Measurements from ENCODE around the gene ADK. TPM values are rescaled to one million over a fixed set of nuclear protein-coding genes. Genes with fewer than 3 reads are reported as not detected.
A peak's percentile ranks its signal among the peaks of the same experiment; 100 is the strongest.
"Not testable (repeated sequence)": the region's sequence is repeated elsewhere in the genome, so short reads cannot be mapped to it uniquely, and the experiment has no call there.

ADK gene
- total and polyA plus RNA-seq, 2 experiments from 2014 or later: 39.9 to 53.0 TPM

DNA sequence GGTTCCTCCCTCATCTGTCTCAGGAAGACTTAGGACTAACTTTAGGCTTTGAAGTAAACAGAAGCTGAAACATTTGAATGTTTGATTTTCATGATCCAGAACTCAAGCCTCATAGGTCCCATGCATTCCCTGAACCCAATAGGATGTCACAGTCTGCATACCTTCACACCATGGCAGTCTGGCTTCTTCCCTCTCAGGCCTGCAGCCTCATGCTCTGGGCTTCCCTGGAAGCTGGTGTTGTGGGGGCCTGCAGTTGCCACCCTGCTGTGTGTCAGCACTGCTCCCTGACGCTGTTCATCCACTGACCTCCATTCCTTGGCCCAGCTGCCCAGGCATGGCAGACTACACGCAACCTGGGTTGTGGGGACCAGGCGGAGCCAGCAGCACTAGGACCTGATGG, 407.9 kb downstream of the ADK start:
- peak; percentile 53 for ATAC-seq
- no peaks in the 10 kb centered on the region for H3K36me3 ChIP-seq (ENCODE audit: insufficient read depth)
- Mint-ChIP-seq H3K4me3 (no peak overlapping the region), H3K9me3 (no peaks in the 10 kb centered on the region), H3K27me3 (ENCODE audit: insufficient read depth, low read depth, poor library complexity) (peaks cover 2% of the 10 kb centered on the region), H3K36me3 (ENCODE audit: low read depth) (no peaks in the 10 kb centered on the region), H3K4me1 (peaks cover under 1% of the 10 kb centered on the region; the same call in 2 of the 3 replicates), H3K27ac (no peak overlapping the region)
- H2AFZ ChIP-seq: no peak overlapping the region
- no peaks in the 10 kb centered on the region for H3F3A ChIP-seq (replicated peaks; ENCODE audit: low read depth)
- H3K4me1 ChIP-seq (ENCODE audit: insufficient read depth): no peaks in the 10 kb centered on the region
- no peak for DNase-seq (ENCODE audit: low spot score)
- H3K27me3 ChIP-seq (ENCODE audit: insufficient read depth): no peaks in the 10 kb centered on the region
- no peaks in the 10 kb centered on the region for H4K20me1 ChIP-seq (replicated peaks; ENCODE audit: insufficient read depth)
- no peaks in the 10 kb centered on the region for H3K79me2 ChIP-seq (replicated peaks; ENCODE audit: insufficient read depth)
- no peak overlapping the region for H3K27ac ChIP-seq (ENCODE audit: low read depth)
- no peak for TF ChIP-seq EZH2 (IDR thresholded peaks at IDR 0.05; ENCODE audit: low read depth, unreplicated experiment)
- TF ChIP-seq, protein P1, sequence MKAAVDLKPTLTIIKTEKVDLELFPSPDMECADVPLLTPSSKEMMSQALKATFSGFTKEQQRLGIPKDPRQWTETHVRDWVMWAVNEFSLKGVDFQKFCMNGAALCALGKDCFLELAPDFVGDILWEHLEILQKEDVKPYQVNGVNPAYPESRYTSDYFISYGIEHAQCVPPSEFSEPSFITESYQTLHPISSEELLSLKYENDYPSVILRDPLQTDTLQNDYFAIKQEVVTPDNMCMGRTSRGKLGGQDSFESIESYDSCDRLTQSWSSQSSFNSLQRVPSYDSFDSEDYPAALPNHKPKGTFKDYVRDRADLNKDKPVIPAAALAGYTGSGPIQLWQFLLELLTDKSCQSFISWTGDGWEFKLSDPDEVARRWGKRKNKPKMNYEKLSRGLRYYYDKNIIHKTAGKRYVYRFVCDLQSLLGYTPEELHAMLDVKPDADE (IDR thresholded peaks at IDR 0.05): no peak
- no peak for TF ChIP-seq EZH2phosphoT487 (IDR thresholded peaks at IDR 0.05; ENCODE audit: unreplicated experiment)
- no peak for TF ChIP-seq ZNF331 (CRISPR knock-in tag; IDR thresholded peaks at IDR 0.05; ENCODE audit: low read depth)
- TF ChIP-seq POLR2AphosphoS5 (IDR thresholded peaks at IDR 0.05; ENCODE audit: low read depth): no peak
- TF ChIP-seq CREB1 (CRISPR knock-in tag; IDR thresholded peaks at IDR 0.05; ENCODE audit: low read depth): no peak
- TF ChIP-seq, protein P2, sequence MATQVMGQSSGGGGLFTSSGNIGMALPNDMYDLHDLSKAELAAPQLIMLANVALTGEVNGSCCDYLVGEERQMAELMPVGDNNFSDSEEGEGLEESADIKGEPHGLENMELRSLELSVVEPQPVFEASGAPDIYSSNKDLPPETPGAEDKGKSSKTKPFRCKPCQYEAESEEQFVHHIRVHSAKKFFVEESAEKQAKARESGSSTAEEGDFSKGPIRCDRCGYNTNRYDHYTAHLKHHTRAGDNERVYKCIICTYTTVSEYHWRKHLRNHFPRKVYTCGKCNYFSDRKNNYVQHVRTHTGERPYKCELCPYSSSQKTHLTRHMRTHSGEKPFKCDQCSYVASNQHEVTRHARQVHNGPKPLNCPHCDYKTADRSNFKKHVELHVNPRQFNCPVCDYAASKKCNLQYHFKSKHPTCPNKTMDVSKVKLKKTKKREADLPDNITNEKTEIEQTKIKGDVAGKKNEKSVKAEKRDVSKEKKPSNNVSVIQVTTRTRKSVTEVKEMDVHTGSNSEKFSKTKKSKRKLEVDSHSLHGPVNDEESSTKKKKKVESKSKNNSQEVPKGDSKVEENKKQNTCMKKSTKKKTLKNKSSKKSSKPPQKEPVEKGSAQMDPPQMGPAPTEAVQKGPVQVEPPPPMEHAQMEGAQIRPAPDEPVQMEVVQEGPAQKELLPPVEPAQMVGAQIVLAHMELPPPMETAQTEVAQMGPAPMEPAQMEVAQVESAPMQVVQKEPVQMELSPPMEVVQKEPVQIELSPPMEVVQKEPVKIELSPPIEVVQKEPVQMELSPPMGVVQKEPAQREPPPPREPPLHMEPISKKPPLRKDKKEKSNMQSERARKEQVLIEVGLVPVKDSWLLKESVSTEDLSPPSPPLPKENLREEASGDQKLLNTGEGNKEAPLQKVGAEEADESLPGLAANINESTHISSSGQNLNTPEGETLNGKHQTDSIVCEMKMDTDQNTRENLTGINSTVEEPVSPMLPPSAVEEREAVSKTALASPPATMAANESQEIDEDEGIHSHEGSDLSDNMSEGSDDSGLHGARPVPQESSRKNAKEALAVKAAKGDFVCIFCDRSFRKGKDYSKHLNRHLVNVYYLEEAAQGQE (IDR thresholded peaks at IDR 0.05; ENCODE audit: unreplicated experiment): no peak
- TF ChIP-seq, protein P3, sequence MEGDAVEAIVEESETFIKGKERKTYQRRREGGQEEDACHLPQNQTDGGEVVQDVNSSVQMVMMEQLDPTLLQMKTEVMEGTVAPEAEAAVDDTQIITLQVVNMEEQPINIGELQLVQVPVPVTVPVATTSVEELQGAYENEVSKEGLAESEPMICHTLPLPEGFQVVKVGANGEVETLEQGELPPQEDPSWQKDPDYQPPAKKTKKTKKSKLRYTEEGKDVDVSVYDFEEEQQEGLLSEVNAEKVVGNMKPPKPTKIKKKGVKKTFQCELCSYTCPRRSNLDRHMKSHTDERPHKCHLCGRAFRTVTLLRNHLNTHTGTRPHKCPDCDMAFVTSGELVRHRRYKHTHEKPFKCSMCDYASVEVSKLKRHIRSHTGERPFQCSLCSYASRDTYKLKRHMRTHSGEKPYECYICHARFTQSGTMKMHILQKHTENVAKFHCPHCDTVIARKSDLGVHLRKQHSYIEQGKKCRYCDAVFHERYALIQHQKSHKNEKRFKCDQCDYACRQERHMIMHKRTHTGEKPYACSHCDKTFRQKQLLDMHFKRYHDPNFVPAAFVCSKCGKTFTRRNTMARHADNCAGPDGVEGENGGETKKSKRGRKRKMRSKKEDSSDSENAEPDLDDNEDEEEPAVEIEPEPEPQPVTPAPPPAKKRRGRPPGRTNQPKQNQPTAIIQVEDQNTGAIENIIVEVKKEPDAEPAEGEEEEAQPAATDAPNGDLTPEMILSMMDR (conservative IDR thresholded peaks at IDR 0.05; ENCODE audit: low read depth in 2 of 2): no peak
- H3K4me3 ChIP-seq: no peak overlapping the region
- no peak overlapping the region for H3K4me2 ChIP-seq
- no peaks in the 10 kb centered on the region for H3K9me2 ChIP-seq (ENCODE audit: insufficient read depth)

DNA sequence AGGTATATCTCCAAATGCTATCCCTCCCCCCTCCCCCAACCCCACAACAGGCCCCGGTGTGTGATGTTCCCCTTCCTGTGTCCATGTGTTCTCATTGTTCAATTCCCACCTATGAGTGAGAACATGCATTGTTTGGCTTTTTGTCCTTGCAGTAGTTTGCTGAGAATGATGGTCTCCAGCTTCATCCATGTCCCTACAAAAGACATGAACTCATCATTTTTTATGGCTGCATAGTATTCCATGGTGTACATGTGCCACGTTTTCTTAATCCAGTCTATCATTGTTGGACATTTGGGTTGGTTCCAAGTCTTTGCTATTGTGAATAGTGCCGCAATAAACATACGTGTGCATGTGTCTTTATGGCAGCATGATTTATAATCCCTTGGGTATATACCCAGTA, 417.9 kb downstream of the ADK start:
- H3K9me3 Mint-ChIP-seq: peaks cover 40% of the 10 kb centered on the region
- not testable (repeated sequence) for H3K4me3 Mint-ChIP-seq

DNA sequence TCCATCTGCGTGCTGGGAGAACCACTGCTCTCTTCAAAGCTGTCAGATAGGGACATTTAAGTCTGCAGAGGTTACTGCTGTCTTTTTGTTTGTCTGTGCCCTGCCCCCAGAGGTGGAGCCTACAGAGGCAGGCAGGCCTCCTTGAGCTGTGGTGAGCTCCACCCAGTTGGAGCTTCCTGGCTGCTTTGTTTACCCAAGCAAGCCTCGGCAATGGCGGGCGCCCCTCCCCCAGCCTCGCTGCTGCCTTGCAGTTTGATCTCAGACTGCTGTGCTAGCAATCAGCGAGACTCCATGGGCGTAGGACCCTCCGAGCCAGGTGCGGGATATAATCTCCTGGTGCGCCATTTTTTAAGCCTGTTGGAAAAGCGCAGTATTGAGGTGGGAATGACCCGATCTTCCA, 422.5 kb downstream of the ADK start:
- not testable (repeated sequence) for H3K4me3 ChIP-seq; H3K79me2 ChIP-seq (replicated peaks; ENCODE audit: insufficient read depth); H3K9me2 ChIP-seq (ENCODE audit: insufficient read depth); H4K20me1 ChIP-seq (replicated peaks; ENCODE audit: insufficient read depth); H3K27ac ChIP-seq (ENCODE audit: low read depth); H3K27ac Mint-ChIP-seq; ATAC-seq; H3K4me3 Mint-ChIP-seq; H3K27me3 ChIP-seq (ENCODE audit: insufficient read depth); H3K4me2 ChIP-seq; DNase-seq (ENCODE audit: low spot score); H3K27me3 Mint-ChIP-seq (ENCODE audit: insufficient read depth, low read depth, poor library complexity); H3F3A ChIP-seq (replicated peaks; ENCODE audit: low read depth); H2AFZ ChIP-seq
- Mint-ChIP-seq H3K36me3 (ENCODE audit: low read depth) (peaks cover 50% of the 10 kb centered on the region), H3K9me3 (peaks cover 58% of the 10 kb centered on the region), H3K4me1 (peaks cover 19% of the 10 kb centered on the region)
- Histone ChIP-seq H3K36me3 (ENCODE audit: insufficient read depth) (peaks cover 14% of the 10 kb centered on the region), H3K4me1 (ENCODE audit: insufficient read depth) (peaks cover 13% of the 10 kb centered on the region)

More for the DNA sequence above, 417.9 kb downstream of the ADK start:
- H3F3A ChIP-seq (replicated peaks; ENCODE audit: low read depth); H3K4me1 ChIP-seq (ENCODE audit: insufficient read depth); H3K4me1 Mint-ChIP-seq; H3K27ac ChIP-seq (ENCODE audit: low read depth); H3K9me2 ChIP-seq (ENCODE audit: insufficient read depth); H3K27me3 Mint-ChIP-seq (ENCODE audit: insufficient read depth, low read depth, poor library complexity); H3K4me3 ChIP-seq; H3K36me3 ChIP-seq (ENCODE audit: insufficient read depth); ATAC-seq; H3K79me2 ChIP-seq (replicated peaks; ENCODE audit: insufficient read depth); DNase-seq (ENCODE audit: low spot score); H3K27ac Mint-ChIP-seq; H3K27me3 ChIP-seq (ENCODE audit: insufficient read depth); H2AFZ ChIP-seq; H4K20me1 ChIP-seq (replicated peaks; ENCODE audit: insufficient read depth); H3K4me2 ChIP-seq: not testable (repeated sequence)
- H3K36me3 Mint-ChIP-seq (ENCODE audit: low read depth): peaks cover 35% of the 10 kb centered on the region
